GM18873 (cell line): ENCODE results near the gene TMEM72.

Experiments used
- ATAC-seq: cut with Tn5 transposase; IDR thresholded peaks from one replicate; pipeline ENCODE4 v1.9.1; 2021; ENCODE audit warnings: mild to moderate bottlenecking, moderate library complexity, moderate number of reproducible peaks; ENCODE audit not compliant: unreplicated experiment, low FRiP score

The TMEM72 gene

DNA sequence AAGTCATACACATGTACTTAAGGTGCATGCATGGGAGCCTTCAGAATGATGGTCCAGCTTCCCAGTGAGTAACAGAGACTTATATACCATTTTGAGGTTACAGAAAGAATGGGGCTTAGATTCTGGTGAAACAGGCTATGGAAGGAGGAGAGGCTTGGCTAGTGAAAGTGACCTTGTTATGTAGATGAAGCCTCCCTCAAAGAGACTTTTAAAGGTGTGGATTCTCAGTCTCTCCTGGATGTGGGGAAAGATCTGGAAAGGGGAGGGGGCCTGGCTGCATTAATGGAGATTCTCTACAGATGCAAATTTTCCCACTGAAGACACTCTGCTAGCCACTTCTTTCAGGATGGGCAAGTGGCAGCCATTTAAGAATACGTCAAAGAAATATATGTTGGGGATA lies 54.0 kb downstream of the TMEM72 start:
- ATAC-seq = no peak

DNA sequence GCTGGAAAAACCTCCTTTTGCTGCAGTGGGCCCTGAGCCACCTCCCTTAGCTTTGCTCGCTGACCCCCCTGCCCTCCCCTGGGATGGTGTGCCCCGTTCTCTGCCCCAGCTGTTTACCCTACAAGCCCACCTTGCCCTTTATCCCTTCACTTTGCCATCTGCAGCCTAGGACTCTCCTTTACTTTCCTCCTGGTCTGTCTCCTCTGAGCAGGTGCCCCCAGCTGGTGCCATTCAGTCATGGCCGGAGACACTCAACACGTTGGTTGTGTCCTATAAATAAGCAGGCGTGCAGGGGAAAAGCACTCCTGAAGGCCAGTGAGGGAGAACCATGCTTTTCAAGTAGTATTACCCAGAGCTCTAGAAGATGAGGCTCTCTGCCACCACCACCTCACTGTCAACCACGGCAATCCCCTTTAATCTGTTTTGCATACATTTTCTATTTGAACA lies 54.5 kb downstream of the TMEM72 start:
- no peak for ATAC-seq

- ATAC-seq = no peak
These were observed 55.1 kb downstream of the TMEM72 start for GRCh38 chr10:44966129-44966815.

GRCh38 chr10:44966816-44967509 lies 55.8 kb downstream of the TMEM72 start:
- no peak for ATAC-seq

DNA sequence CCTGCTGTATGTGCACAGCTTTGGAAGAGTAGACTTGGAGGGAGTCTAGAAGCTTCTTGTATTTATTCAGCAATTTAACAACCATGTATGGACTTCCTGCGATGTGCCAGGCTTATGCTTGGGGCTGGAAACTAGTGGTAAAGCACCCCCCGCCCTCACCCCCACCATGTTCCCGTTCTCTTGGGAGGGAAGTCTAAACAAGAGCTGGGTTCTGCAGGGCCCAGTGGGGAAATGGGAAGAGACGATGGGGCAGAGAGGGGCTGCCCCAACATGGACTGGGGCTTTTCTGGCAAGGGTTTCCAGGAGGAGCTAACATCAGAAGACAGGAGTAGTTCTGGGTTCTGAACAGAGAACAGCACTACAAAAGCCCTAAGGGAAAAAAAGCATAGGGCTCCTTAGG lies 56.5 kb downstream of the TMEM72 start:
- no peak for ATAC-seq

DNA sequence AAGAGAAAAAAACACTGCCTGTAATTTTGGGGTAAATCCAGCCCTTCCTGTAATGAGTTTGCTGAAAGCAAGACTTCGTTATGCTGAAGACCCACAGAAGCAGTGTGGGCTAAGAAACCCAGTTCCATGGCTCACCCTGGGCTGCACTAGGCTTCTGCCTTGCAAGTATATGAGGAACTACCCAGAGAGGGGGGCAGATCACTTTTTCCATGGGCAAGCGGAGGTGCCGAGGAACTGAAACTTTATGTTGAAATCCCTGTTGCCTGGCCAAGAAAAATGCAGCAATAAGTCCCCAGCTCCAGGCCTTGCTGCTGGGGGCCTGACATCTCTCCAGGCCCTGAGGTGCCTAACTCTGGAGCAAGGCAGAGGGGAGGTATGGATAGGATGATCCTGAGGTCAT lies 57.0 kb downstream of the TMEM72 start:
- ATAC-seq = no peak

DNA sequence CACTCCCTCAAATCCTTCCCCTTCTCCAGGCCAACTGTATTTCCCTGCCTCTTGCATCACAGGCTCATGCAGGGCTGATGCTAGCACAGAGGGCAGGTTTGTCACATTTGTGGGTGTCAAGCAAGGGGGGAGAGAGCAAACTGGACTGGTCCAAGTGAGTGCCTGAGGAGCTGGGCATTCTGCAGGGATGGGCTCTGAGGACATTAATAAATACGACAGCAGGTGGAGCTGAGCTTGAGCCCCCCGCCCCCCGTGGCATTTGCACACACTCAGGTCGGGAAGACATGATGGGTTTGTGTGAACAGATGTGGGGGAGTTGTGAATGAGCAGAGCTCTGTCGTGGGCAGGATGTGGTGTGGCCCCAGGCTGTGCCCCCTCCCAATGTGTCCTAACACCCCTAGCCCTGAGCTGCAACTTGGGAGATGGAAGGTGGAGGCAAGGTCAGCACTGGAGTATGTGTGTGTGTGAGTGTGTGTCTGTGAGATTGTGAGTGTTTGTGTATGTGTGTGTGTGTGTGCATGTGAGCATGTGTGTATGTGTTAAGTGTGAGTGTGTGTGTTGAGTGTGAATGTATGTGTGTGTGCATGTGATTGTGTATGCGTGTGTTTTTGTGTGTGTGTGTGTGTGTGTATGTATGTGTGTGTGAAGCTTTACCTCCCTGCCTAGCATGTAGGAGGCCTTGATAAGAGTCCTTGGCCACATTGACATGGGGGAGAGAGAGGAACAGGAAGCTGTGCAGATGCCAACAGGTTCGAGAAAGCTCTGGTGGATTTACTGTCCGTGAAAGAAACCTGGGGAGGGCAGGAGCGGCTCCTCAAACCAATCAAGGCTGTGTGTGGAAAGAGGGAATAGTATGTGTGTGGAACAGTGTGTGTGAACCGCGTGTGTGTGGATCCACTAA lies 57.6 kb downstream of the TMEM72 start:
- ATAC-seq = no peak

DNA sequence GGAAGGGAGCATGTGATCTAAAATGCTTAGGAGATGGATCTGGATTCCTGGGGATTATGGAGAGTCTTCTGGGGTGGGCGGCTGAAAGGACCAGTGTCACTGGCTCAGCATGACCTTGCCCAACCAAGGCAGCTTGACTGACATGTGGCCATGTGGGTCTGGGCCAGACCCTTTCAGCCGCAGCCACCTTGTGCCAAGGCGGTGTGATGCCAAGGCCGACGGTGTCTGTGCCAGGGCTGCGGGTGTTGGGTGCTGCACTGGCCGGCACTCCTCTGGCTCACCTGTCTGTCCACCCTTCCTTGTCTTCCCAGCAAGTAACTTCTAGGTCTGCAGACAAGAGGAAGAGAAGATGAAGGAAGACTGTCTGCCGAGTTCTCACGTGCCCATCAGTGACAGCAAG lies 58.7 kb downstream of the TMEM72 start:
- ATAC-seq = no peak

- no peak for ATAC-seq
These were observed 59.8 kb downstream of the TMEM72 start for GRCh38 chr10:44970812-44971395.

GRCh38 chr10:44971434-44971833 lies 60.3 kb downstream of the TMEM72 start:
- no peak for ATAC-seq

DNA sequence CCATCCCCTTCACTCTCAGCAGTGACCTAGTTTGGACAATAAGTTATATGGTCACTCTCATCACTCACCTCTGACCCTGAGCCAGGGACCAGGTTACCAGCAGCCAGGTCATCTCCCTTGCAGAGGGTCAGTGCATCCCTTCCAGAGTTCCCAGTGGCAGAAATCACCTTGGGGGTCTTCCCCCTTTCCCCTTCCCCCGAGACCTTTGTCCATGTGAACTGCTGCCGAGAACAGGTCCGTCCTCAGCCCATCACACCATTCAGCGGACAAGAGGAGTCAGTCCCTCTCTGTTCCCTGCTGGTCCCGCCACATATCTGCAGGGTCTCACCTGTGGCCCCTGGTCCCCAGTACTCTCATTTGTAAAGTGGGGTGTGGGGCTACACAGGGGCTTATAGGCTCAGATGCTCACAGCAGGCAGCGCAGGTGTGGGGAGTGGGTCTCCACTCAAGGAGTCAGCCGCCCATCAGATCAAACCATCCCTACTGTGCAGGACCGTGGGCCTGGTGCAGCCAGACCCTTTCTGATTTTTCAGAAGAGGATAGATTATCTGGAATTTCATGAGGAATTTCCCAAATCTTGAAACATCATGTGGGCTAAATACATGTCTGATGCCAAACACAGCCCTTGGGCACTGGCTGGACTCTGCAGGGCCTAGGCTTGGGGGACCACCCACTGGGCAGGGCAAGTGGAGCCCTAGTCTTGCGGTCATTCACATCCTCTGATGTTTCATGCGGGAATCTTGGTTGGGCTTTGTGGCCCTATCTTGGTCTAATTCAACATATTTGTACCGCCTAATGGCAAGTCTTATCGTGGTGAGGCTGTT lies 61.0 kb downstream of the TMEM72 start:
- no peak for ATAC-seq

DNA sequence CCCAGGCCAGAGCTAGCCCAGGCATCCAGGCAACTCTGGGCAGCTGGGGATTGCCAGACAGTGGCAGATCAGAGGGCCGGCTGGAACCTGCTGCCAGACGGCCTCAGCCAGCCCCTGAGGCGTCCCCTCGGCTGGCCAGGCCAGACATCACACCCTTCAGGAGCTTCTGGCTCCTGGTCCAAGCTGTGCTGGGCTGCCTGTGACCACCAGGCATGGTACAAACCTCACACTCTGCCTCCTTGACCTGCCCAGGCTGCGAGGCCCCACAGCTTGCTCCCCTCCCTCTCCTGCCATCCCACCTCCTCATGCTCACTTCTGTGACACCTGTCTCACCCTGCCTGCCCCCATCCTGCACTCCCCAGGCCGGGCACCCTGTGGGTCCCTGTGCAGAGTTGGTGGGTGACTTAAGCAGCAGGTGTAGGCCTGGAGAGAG lies 61.8 kb downstream of the TMEM72 start:
- no peak for ATAC-seq

DNA sequence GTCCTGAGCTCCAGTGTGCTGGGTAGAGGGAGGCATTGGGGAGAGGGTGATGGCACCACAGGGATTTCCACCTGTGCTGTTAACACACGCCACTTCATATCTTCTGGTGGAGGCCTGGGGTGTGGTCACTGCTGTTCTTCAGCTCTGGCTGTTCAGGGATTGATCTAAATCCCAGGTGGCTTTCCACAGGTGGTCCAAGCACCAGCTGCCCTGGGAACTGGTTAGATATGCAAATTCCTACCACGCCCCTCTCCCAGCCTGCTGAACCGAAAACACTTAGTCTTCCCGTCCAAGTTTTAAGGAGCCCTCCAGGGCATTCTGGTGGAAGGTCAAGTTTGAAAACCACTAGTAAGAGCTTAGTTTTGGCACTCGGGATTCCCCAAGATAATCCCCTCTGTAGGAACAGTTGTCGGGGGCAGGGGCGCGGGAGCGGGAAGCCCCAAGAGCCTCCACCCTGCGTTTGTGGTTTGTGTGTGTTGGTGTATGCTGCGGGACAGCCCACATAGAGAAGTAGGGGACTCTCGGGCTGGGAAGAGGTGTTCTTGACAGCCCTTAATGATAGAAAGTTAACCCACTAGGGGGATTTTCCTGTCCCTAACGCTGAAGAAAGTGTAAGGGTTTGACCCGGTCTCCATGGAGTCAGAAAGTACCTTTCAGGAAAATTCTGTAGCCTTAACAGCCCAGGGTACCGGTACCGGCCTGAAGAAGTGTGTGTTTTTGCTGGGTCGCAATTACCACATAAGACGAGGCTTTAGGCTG lies 62.4 kb downstream of the TMEM72 start:
- ATAC-seq = no peak

- no peak for ATAC-seq
These were observed 63.0 kb downstream of the TMEM72 start for GRCh38 chr10:44974082-44974627.

- ATAC-seq = peak; percentile 58
These were observed 63.7 kb downstream of the TMEM72 start for GRCh38 chr10:44974628-44975430.

DNA sequence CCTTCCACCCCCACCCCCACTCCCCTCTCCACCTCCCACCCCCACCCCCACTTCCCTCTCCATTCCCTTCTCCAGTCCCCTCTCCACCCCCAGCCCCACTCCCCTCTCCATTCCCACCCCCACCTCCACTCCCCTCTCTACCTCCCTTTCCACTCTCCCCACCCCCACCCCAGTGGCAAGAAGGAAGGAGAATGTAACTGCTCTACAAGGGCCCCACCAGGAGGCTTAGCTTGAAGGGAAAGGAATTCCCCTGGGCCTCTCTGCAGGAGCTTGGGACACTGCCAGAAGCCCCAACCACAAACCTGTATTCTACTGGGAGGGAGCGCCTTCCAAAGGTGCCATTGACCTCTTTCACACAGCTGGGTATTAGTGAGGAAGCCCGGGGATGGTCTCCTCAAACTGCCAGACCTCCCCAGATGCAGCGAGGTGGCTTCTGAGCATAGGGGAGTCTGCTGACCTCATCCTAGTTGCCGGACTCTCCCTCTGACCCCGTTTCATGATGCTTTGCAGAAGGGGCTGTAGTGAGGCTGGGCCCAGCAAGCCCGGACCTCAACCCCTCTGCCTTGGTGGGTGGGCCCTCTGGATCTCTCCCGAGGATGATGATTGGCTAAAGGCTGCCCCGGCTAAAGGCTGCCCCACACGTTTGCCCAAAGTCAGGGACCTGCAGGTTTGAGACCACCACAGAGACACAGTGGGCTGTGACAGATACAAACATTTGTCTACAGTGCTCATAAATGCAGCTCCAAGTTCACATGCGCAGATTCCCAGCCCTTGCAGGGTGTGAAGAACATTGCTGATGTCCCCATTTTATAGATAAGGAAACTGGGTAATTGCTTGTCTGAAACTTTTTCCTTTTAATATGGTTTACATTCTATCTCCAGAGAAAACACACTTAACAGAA lies 64.5 kb downstream of the TMEM72 start:
- no peak for ATAC-seq
